IMR-90 (cell line): Measurements from ENCODE around the gene PIM1. TPM values are rescaled to one million over a fixed set of nuclear protein-coding genes. Genes with fewer than 3 reads are reported as not detected.

Source experiments
- ATAC-seq: fragments of 200-7000 bp; cut with Tn5 transposase; 2 replicates; pipeline ENCODE4 v1.9.1; 2020; ENCODE audit warnings: low read depth, mild to moderate bottlenecking, moderate library complexity
- BruUV-seq: library from RNA; stranded (reverse); fragments of 400-500 nt; replicated peaks from 2 replicates; lab custom pipeline; 2021; lab: Mats Ljungman, UMichigan
- CTCF ChIA-PET: fragments of 300-600 bp; formaldehyde crosslinking; extraction: SDS; loops from one replicate; lab custom pipeline; 2021; ENCODE audit warnings: antibody characterized with exemption; lab: Yijun Ruan, JAX
- POLR2A ChIA-PET: fragments of 300-600 bp; sonication (Branson Sonifier 250); formaldehyde crosslinking; loops from one replicate; lab custom pipeline; 2022; ENCODE audit warnings: antibody characterized with exemption; ENCODE audit not compliant: unreplicated experiment; lab: Charles Lee
- DNase-seq: peaks from one replicate; pipeline ENCODE4 v3.0.0; 2013
- H2AFZ ChIP-seq: replicated peaks from 2 replicates; pipeline ENCODE3; 2013; ENCODE audit warnings: low read length, mild to moderate bottlenecking; ENCODE audit not compliant: poor library complexity
- H2AK5ac ChIP-seq: 2 replicates; pipeline ENCODE4 v1.6.1; 2013; ENCODE audit warnings: low read depth, low read length, inconsistent platforms
- H2AK9ac ChIP-seq: replicated peaks from 2 replicates; pipeline ENCODE3; 2013; ENCODE audit warnings: mild to moderate bottlenecking, low read depth, low read length, moderate library complexity; ENCODE audit not compliant: poor library complexity
- H2BK120ac ChIP-seq: 2 replicates; pipeline ENCODE4 v1.6.1; 2013; ENCODE audit warnings: low read depth, low read length, inconsistent platforms
- H2BK15ac ChIP-seq: 3 replicates; pipeline ENCODE4 v1.6.1; 2013; ENCODE audit warnings: low read depth, low read length, inconsistent platforms
- H2BK20ac ChIP-seq: 2 replicates; pipeline ENCODE4 v1.6.1; 2013; ENCODE audit warnings: low read depth, mild to moderate bottlenecking, inconsistent platforms, low read length, moderate library complexity
- H2BK5ac ChIP-seq: 2 replicates; pipeline ENCODE4 v1.6.1; 2013; ENCODE audit warnings: mild to moderate bottlenecking, low read depth, low read length, inconsistent platforms; ENCODE audit not compliant: poor library complexity, severe bottlenecking
- H3K14ac ChIP-seq: replicated peaks from 2 replicates; pipeline ENCODE4 v1.6.1; 2013; ENCODE audit warnings: low read depth, low read length, inconsistent platforms
- H3K18ac ChIP-seq: 2 replicates; pipeline ENCODE4 v1.6.1; 2013; ENCODE audit warnings: low read depth, low read length, control low read depth
- H3K23ac ChIP-seq: 2 replicates; pipeline ENCODE4 v1.6.1; 2013; ENCODE audit warnings: low read depth, low read length, inconsistent platforms
- H3K27ac ChIP-seq: 2 replicates; pipeline ENCODE4 v1.5.1; 2013; ENCODE audit warnings: mild to moderate bottlenecking, control low read depth, low read length; ENCODE audit not compliant: insufficient read depth
- H3K27me3 ChIP-seq: 2 replicates; pipeline ENCODE4 v1.6.1; 2013; ENCODE audit warnings: low read length; ENCODE audit not compliant: control insufficient read depth, insufficient read depth
- H3K36me3 ChIP-seq: 2 replicates; pipeline ENCODE4 v1.6.1; 2013; ENCODE audit warnings: low read length, mixed read lengths; ENCODE audit not compliant: control insufficient read depth, insufficient read depth
- H3K4ac ChIP-seq: 2 replicates; pipeline ENCODE4 v1.6.1; 2013; ENCODE audit warnings: low read depth, low read length, inconsistent platforms
- H3K4me1 ChIP-seq: 2 replicates; pipeline ENCODE4 v1.6.1; 2013; ENCODE audit warnings: low read length, mixed read lengths; ENCODE audit not compliant: control insufficient read depth, insufficient read depth
- H3K4me2 ChIP-seq: 2 replicates; pipeline ENCODE4 v1.6.1; 2013; ENCODE audit warnings: low read depth, mild to moderate bottlenecking, control low read depth, low read length, moderate library complexity
- H3K4me3 ChIP-seq: 2 replicates; pipeline ENCODE4 v1.5.1; 2013; ENCODE audit warnings: low read depth, mild to moderate bottlenecking, control low read depth, low read length, moderate library complexity; ENCODE audit not compliant: insufficient read depth
- H3K56ac ChIP-seq: 2 replicates; pipeline ENCODE4 v1.6.1; 2013; ENCODE audit warnings: low read length, inconsistent platforms; ENCODE audit not compliant: insufficient read depth; ENCODE audit errors: extremely low read depth
- H3K79me1 ChIP-seq, 2 experiments: 2 replicates each; pipeline ENCODE4 v1.6.1; 2013; ENCODE audit warnings: low read length in 2 of 2, inconsistent platforms in 1 of 2, low read depth in 1 of 2
- H3K9ac ChIP-seq: 2 replicates; pipeline ENCODE4 v1.6.1; 2013; ENCODE audit warnings: low read depth, low read length, control low read depth
- H3K9me1 ChIP-seq: 2 replicates; pipeline ENCODE4 v1.6.1; 2013; ENCODE audit warnings: low read length, inconsistent platforms; ENCODE audit not compliant: insufficient read depth
- H3K9me3 ChIP-seq: 2 replicates; pipeline ENCODE4 v1.6.1; 2013; ENCODE audit warnings: low read length; ENCODE audit not compliant: control insufficient read depth, insufficient read depth
- H4K20me1 ChIP-seq: 2 replicates; pipeline ENCODE4 v1.6.1; 2013; ENCODE audit warnings: low read length, inconsistent platforms; ENCODE audit not compliant: insufficient read depth
- H4K5ac ChIP-seq: 2 replicates; pipeline ENCODE4 v1.6.1; 2013; ENCODE audit warnings: mild to moderate bottlenecking, low read depth, low read length, control low read depth
- H4K8ac ChIP-seq, 2 experiments: 2 replicates each; pipeline ENCODE4 v1.6.1; 2013; ENCODE audit warnings: low read depth in 2 of 2, low read length in 2 of 2, control low read depth in 1 of 2, inconsistent platforms in 1 of 2
- H4K91ac ChIP-seq: 2 replicates; pipeline ENCODE4 v1.6.1; 2013; ENCODE audit warnings: low read depth, low read length, inconsistent platforms; ENCODE audit not compliant: insufficient read depth
- BHLHE40 ChIP-seq: fragments of 150-350 bp; IDR thresholded peaks from 2 replicates; pipeline ENCODE4 v1.6.1; 2016; ENCODE audit warnings: mild to moderate bottlenecking, low read depth, low read length
- CEBPB ChIP-seq: IDR thresholded peaks from 2 replicates; pipeline ENCODE4 v1.6.1; 2012; ENCODE audit warnings: low read depth, low read length, improper control_type of control experiment
- CHD1 ChIP-seq: IDR thresholded peaks from 2 replicates; pipeline ENCODE4 v1.6.1; 2012; ENCODE audit warnings: low read depth, low read length, improper control_type of control experiment
- CTCF ChIP-seq: conservative IDR thresholded peaks from 2 replicates; pipeline ENCODE4 v1.5.1; 2012; ENCODE audit warnings: mild to moderate bottlenecking, low read depth, low read length, improper control_type of control experiment
- ELK1 ChIP-seq: fragments of 150-350 bp; IDR thresholded peaks from 2 replicates; pipeline ENCODE4 v1.6.1; 2016; ENCODE audit warnings: low read depth, mild to moderate bottlenecking, low read length, moderate library complexity, borderline replicate concordance
- FOS ChIP-seq: fragments of 150-350 bp; IDR thresholded peaks from 2 replicates; pipeline ENCODE4 v1.6.1; 2016; ENCODE audit warnings: low read depth, low read length
- MAFK ChIP-seq: IDR thresholded peaks from 2 replicates; pipeline ENCODE4 v1.6.1; 2012; ENCODE audit warnings: low read depth, low read length, improper control_type of control experiment
- MAZ ChIP-seq: IDR thresholded peaks from 2 replicates; pipeline ENCODE4 v1.6.1; 2012; ENCODE audit warnings: low read depth, mild to moderate bottlenecking, low read length, improper control_type of control experiment, moderate library complexity, borderline replicate concordance
- MXI1 ChIP-seq: IDR thresholded peaks from 2 replicates; pipeline ENCODE4 v1.6.1; 2012; ENCODE audit warnings: low read depth, mild to moderate bottlenecking, low read length, moderate library complexity, borderline replicate concordance
- NFE2L2 ChIP-seq: fragments of 150-350 bp; IDR thresholded peaks from 2 replicates; pipeline ENCODE4 v1.6.1; 2016; ENCODE audit warnings: low read depth, mild to moderate bottlenecking, low read length
- POLR2A ChIP-seq: IDR thresholded peaks from 2 replicates; pipeline ENCODE4 v1.6.1; 2012; ENCODE audit warnings: mild to moderate bottlenecking, low read depth, low read length
- RAD21 ChIP-seq: IDR thresholded peaks from 2 replicates; pipeline ENCODE4 v1.6.1; 2012; ENCODE audit warnings: low read length, improper control_type of control experiment
- RCOR1 ChIP-seq: IDR thresholded peaks from 2 replicates; pipeline ENCODE4 v1.6.1; 2012; ENCODE audit warnings: mild to moderate bottlenecking, low read length, improper control_type of control experiment; ENCODE audit not compliant: insufficient replicate concordance
- RFX5 ChIP-seq: IDR thresholded peaks from 2 replicates; pipeline ENCODE4 v1.8.0; 2012; ENCODE audit warnings: low read depth, mild to moderate bottlenecking, low read length, moderate library complexity
- USF2 ChIP-seq: fragments of 150-350 bp; IDR thresholded peaks from 2 replicates; pipeline ENCODE4 v1.6.1; 2017; ENCODE audit warnings: mild to moderate bottlenecking, antibody characterized with exemption, low read length, low read depth
- WGBS, 2 experiments: methylation state at CpG; one replicate each; pipeline versions ENCODE4 v1.1.5 to v1.1.7; 2013; ENCODE audit warnings: missing lambda C conversion rate in 2 of 2; ENCODE audit not compliant: insufficient read length in 1 of 2; ENCODE audit errors: extremely low coverage in 2 of 2; 5-methylcytosine and 5-hydroxymethylcytosine counted together
- dilution Hi-C: fragments of 300-500 bp; cut with HindIII; formaldehyde crosslinking; loops from one replicate; pipeline ENCODE4 v1.14.3; 2018; ENCODE audit warnings: low sequenced_read_pairs; ENCODE audit not compliant: unreplicated experiment
- in situ Hi-C: fragments of 300-500 bp; cut with MboI; formaldehyde crosslinking; loops from 3 replicates; pipeline ENCODE4 v1.14.3; 2019; ENCODE audit warnings: low sequenced_read_pairs, inconsistent platforms, mixed read lengths
- intact Hi-C: fragments of 100-400 bp; cut with micrococcal nuclease; formaldehyde crosslinking; loops from 2 replicates; pipeline ENCODE4 v1.10.0; 2022
- polyA plus RNA-seq, 3 experiments: library from polyadenylated mRNA; depleted of rRNA; stranded (reverse); fragments of >200 nt; gene quantifications; 2 replicates each; pipeline ENCODE4 v1.2.3, GENCODE V29; 2012; ENCODE audit warnings: low replicate concordance in 1 of 3
- total RNA-seq: library from RNA; depleted of rRNA; stranded (reverse); fragments of >200 nt; gene quantifications from 2 replicates; pipeline ENCODE4 v1.2.3, GENCODE V29; 2012

Gene PIM1
- total and polyA plus RNA-seq, 2 of the 4 experiments (the other 2 are of a cell fraction), result 7.2 to 18.5 TPM

- no peaks in the 10 kb centered on the region for H3K9me1 ChIP-seq
- H2BK120ac ChIP-seq, result no peak overlapping the region
- no peak overlapping the region for H2BK5ac ChIP-seq
- H4K91ac ChIP-seq, result no peak overlapping the region
- intact Hi-C loops (no loop called here), dilution Hi-C loops (no loop called here), in situ Hi-C loops (loop anchor here (5.0 kb wide), 1 partner anchor 121 kb away; no protein-coding TSS in a partner anchor)
- H3K4me1 ChIP-seq, result peaks cover 7% of the 10 kb centered on the region
- ChIA-PET CTCF (interaction anchor here (0.6 to 4.0 kb wide), 6 partner anchors 97 to 255 kb away, joined by 3 to 20 read pairs (median 5); no protein-coding TSS in a partner anchor), POLR2A (no interaction called here)
- no peak overlapping the region for H3K23ac ChIP-seq
- H2AK5ac ChIP-seq, result no peak overlapping the region
- no peak overlapping the region for H3K14ac ChIP-seq
- H3K4me3 ChIP-seq, result no peak overlapping the region
- H3K4me2 ChIP-seq, result no peak overlapping the region; the same call in 1 of the 2 replicates
- no peaks in the 10 kb centered on the region for H3K9me3 ChIP-seq
- H3K56ac ChIP-seq, result no peak overlapping the region
- no peak overlapping the region for H3K9ac ChIP-seq
- ATAC-seq (no peak), DNase-seq (no peak)
- H2AK9ac ChIP-seq, result no peak overlapping the region
- no TSS peak for BruUV-seq
- H3K79me1 ChIP-seq, result peaks cover 16 to 38% of the 10 kb centered on the region in 2 experiments
- no peak overlapping the region for H3K18ac ChIP-seq
- H4K5ac ChIP-seq, result no peak overlapping the region
- H2BK20ac ChIP-seq, result no peak overlapping the region
- no peaks in the 10 kb centered on the region for H3K27me3 ChIP-seq
- H2BK15ac ChIP-seq, result no peak overlapping the region
- H2AFZ ChIP-seq, result no peak overlapping the region
- WGBS, 2 experiments, result 68% methylated on average over 4 of the region's 9 CpGs; no CpG with 5 or more reads in 1 of the 2 experiments
- no peak overlapping the region for H3K4ac ChIP-seq
- H4K8ac ChIP-seq, result no peak overlapping the region
- no peak overlapping the region for H3K27ac ChIP-seq
- H4K20me1 ChIP-seq, result peaks cover 43% of the 10 kb centered on the region
- peaks cover 37% of the 10 kb centered on the region for H3K36me3 ChIP-seq
- no peak for TF ChIP-seq USF2
- TF ChIP-seq NFE2L2, result no peak
- no peak for TF ChIP-seq RCOR1
- TF ChIP-seq RFX5, result no peak
- no peak for TF ChIP-seq MXI1
- no peak for TF ChIP-seq CTCF
- no peak for TF ChIP-seq FOS
- TF ChIP-seq MAZ, result no peak
- no peak for TF ChIP-seq ELK1
- no peak for TF ChIP-seq POLR2A
- TF ChIP-seq RAD21, result no peak
- TF ChIP-seq CHD1, result no peak
- no peak for TF ChIP-seq BHLHE40
- no peak for TF ChIP-seq CEBPB
- no peak for TF ChIP-seq MAFK
These were observed 3.7 kb downstream of the PIM1 start for GRCh38 chr6:37173493-37174195.
